Measurements from ENCODE around the gene MORC3. TPM values are rescaled to one million over a fixed set of nuclear protein-coding genes. Genes with fewer than 3 reads are reported as not detected.
"Not testable (repeated sequence)": the region's sequence is repeated elsewhere in the genome, so short reads cannot be mapped to it uniquely, and the experiment has no call there.

MORC3 gene
- 44.9 TPM for polyA plus RNA-seq (ENCODE audit: insufficient read length)
- long read RNA-seq, donor 1, full-length matches to known transcripts = 3 of 9 reads
- long read RNA-seq, donor 1, partial matches to known transcripts = 6 of 9 reads
- long read RNA-seq, donor 1, other reads (novel, unspliced or antisense) = 0 of 9 reads
- long read RNA-seq, donor 2, full-length matches to known transcripts = 3 of 3 reads
- long read RNA-seq, donor 2, partial matches to known transcripts = 0 of 3 reads
- long read RNA-seq, donor 2, other reads (novel, unspliced or antisense) = 0 of 3 reads
- long read RNA-seq, donor 3, partial matches to known transcripts = 0 of 1 reads
- long read RNA-seq, donor 3, other reads (novel, unspliced or antisense) = 0 of 1 reads
- long read RNA-seq, donor 4 = 0 reads
- long read RNA-seq, donor 5, full-length matches to known transcripts = 2 of 24 reads
- long read RNA-seq, donor 5, partial matches to known transcripts = 22 of 24 reads
- long read RNA-seq, donor 5, other reads (novel, unspliced or antisense) = 0 of 24 reads
- long read RNA-seq, donor 6, full-length matches to known transcripts = 3 of 3 reads
- long read RNA-seq, donor 6, partial matches to known transcripts = 0 of 3 reads
- long read RNA-seq, donor 6, other reads (novel, unspliced or antisense) = 0 of 3 reads
- long read RNA-seq, donor 7, full-length matches to known transcripts = 8 of 13 reads
- long read RNA-seq, donor 7, partial matches to known transcripts = 5 of 13 reads
- long read RNA-seq, donor 7, other reads (novel, unspliced or antisense) = 0 of 13 reads
- long read RNA-seq, donor 8, full-length matches to known transcripts = 1 of 1 reads
- long read RNA-seq, donor 8, partial matches to known transcripts = 0 of 1 reads
- long read RNA-seq, donor 8, other reads (novel, unspliced or antisense) = 0 of 1 reads

- peak; percentile 99 for DNase-seq
Measured at GRCh38 chr21:36319767-36320420, at the start of gene MORC3. Gene MORC3, plus strand, starts transcription at chr21:36320197. Its CDS starts 68 bp downstream, at chr21:36320265.

GRCh38 chr21:36270786-36271695 is 49.0 kb upstream of the MORC3 start:
- DNase-seq = not testable (repeated sequence)

GRCh38 chr21:36274128-36274527 is 45.9 kb upstream of the MORC3 start:
- no peak for DNase-seq

GRCh38 chr21:36282568-36283230 is 37.3 kb upstream of the MORC3 start:
- DNase-seq = no peak

- not testable (repeated sequence) for DNase-seq
Measured at GRCh38 chr21:36283231-36283622, 36.8 kb upstream of the MORC3 start.

- DNase-seq = no peak
Measured at GRCh38 chr21:36288651-36289243, 31.2 kb upstream of the MORC3 start.

GRCh38 chr21:36291509-36291908 is 28.5 kb upstream of the MORC3 start:
- no peak for DNase-seq

GRCh38 chr21:36297406-36297937 is 22.5 kb upstream of the MORC3 start:
- no peak for DNase-seq

GRCh38 chr21:36297938-36298572 is 21.9 kb upstream of the MORC3 start:
- peak; percentile 5 for DNase-seq

- DNase-seq = no peak
Measured at GRCh38 chr21:36306872-36307534, 13.0 kb upstream of the MORC3 start.

- no peak for DNase-seq
Measured at GRCh38 chr21:36310016-36310415, 10.0 kb upstream of the MORC3 start.

GRCh38 chr21:36313446-36313845 is 6.6 kb upstream of the MORC3 start:
- DNase-seq = not testable (repeated sequence)

- DNase-seq = not testable (repeated sequence)
Measured at GRCh38 chr21:36316045-36316444, 4.0 kb upstream of the MORC3 start.

GRCh38 chr21:36316872-36317484 is 3.0 kb upstream of the MORC3 start:
- no peak for DNase-seq

- not testable (repeated sequence) for DNase-seq
Measured at GRCh38 chr21:36319406-36319766, 611 bp upstream of the MORC3 start.

- peak; percentile 63 for DNase-seq
Measured at GRCh38 chr21:36320421-36321324, 676 bp downstream of the MORC3 start.

- peak; percentile 20 for DNase-seq
Measured at GRCh38 chr21:36321325-36322082, 1.5 kb downstream of the MORC3 start.

All from left kidney (tissue), 8 donors.